Liver (tissue), 9 donors: ENCODE results near the gene OSBPL1A. TPM values are rescaled to one million over a fixed set of nuclear protein-coding genes. Genes with fewer than 3 reads are reported as not detected.

Experiments used
- DNase-seq: peaks from one replicate; pipeline ENCODE4 v3.0.0-alpha.2; 2017; ENCODE audit warnings: low spot score
- H3K27ac ChIP-seq, 2 donors: one replicate each; pipeline ENCODE4 v1.7.0; 2013; ENCODE audit warnings: inconsistent platforms in 2 of 2, low read length in 2 of 2, control low read depth in 1 of 2, low read depth in 1 of 2, mild to moderate bottlenecking in 1 of 2
- H3K27me3 ChIP-seq, 4 donors: one replicate each; pipeline versions ENCODE4 v1.6.1 to v1.7.0; 2013; ENCODE audit warnings: low read length in 3 of 4, inconsistent platforms in 1 of 4, mild to moderate bottlenecking in 1 of 4, moderate library complexity in 1 of 4; ENCODE audit not compliant: control insufficient read depth in 4 of 4, insufficient read depth in 4 of 4
- H3K36me3 ChIP-seq, 4 donors: one replicate each; pipeline versions ENCODE4 v1.6.1 to v1.7.0; 2013; ENCODE audit warnings: low read length in 3 of 4, mild to moderate bottlenecking in 3 of 4, low read depth in 1 of 4, moderate library complexity in 1 of 4; ENCODE audit not compliant: control insufficient read depth in 4 of 4, insufficient read depth in 3 of 4
- H3K4me1 ChIP-seq, 4 donors: one replicate each; pipeline versions ENCODE4 v1.6.1 to v1.7.0; 2013; ENCODE audit warnings: low read length in 3 of 4, mild to moderate bottlenecking in 3 of 4, moderate library complexity in 1 of 4; ENCODE audit not compliant: control insufficient read depth in 4 of 4, insufficient read depth in 4 of 4
- H3K4me3 ChIP-seq, 3 donors: one replicate each; pipeline versions ENCODE4 v1.6.1 to v1.7.0; 2013; ENCODE audit warnings: low read length in 3 of 3, control low read depth in 1 of 3, low read depth in 1 of 3, mild to moderate bottlenecking in 1 of 3
- H3K9ac ChIP-seq, 2 donors: one replicate each; pipeline ENCODE4 v1.7.0; 2013; ENCODE audit warnings: low read length in 2 of 2, mild to moderate bottlenecking in 2 of 2, moderate library complexity in 2 of 2, control low read depth in 1 of 2, low read depth in 1 of 2
- H3K9me3 ChIP-seq, 4 donors: one replicate each; pipeline versions ENCODE4 v1.6.1 to v1.7.0; 2013; ENCODE audit warnings: low read length in 3 of 4; ENCODE audit not compliant: control insufficient read depth in 4 of 4
- ATF3 ChIP-seq: IDR thresholded peaks from 2 replicates; pipeline ENCODE4 v1.6.1; 2016; ENCODE audit warnings: antibody characterized with exemption
- CTCF ChIP-seq: fragments of 150-350 bp; IDR thresholded peaks from 2 replicates; pipeline ENCODE4 v1.5.1; 2017; ENCODE audit warnings: improper control_type of control experiment, low read depth, low read length; ENCODE audit not compliant: missing input control
- FOXA1 ChIP-seq: IDR thresholded peaks from 2 replicates; pipeline ENCODE4 v1.6.1; 2016; ENCODE audit warnings: antibody characterized with exemption
- FOXA2 ChIP-seq: IDR thresholded peaks from 2 replicates; pipeline ENCODE4 v1.6.1; 2016; ENCODE audit warnings: antibody characterized with exemption
- GABPA ChIP-seq, 2 donors: IDR thresholded peaks in 1 of 2; conservative IDR thresholded peaks in 1 of 2; 2 replicates each; pipeline ENCODE4 v1.6.1; 2016; ENCODE audit warnings: antibody characterized with exemption in 2 of 2, mild to moderate bottlenecking in 1 of 2, moderate library complexity in 1 of 2
- HNF4A ChIP-seq, 2 donors: conservative IDR thresholded peaks; 2 replicates each; pipeline ENCODE4 v1.6.1; 2016; ENCODE audit warnings: antibody characterized with exemption in 2 of 2, mild to moderate bottlenecking in 2 of 2
- HNF4G ChIP-seq: IDR thresholded peaks from 2 replicates; pipeline ENCODE4 v1.6.1; 2016; ENCODE audit warnings: antibody characterized with exemption
- JUND ChIP-seq, 2 donors: IDR thresholded peaks; 2 replicates each; pipeline ENCODE4 v1.6.1; 2016; ENCODE audit warnings: antibody characterized with exemption in 2 of 2
- MAX ChIP-seq: IDR thresholded peaks from 2 replicates; pipeline ENCODE4 v1.6.1; 2016; ENCODE audit warnings: antibody characterized with exemption
- NR2F2 ChIP-seq: IDR thresholded peaks from 2 replicates; pipeline ENCODE4 v1.6.1; 2016; ENCODE audit warnings: antibody characterized with exemption
- RAD21 ChIP-seq, 2 donors: IDR thresholded peaks; 2 replicates each; pipeline ENCODE4 v1.6.1; 2016; ENCODE audit warnings: antibody characterized with exemption in 2 of 2, mild to moderate bottlenecking in 2 of 2
- SP1 ChIP-seq: IDR thresholded peaks from 2 replicates; pipeline ENCODE4 v1.6.1; 2018; ENCODE audit warnings: antibody characterized with exemption, mild to moderate bottlenecking
- TAF1 ChIP-seq: conservative IDR thresholded peaks from 2 replicates; pipeline ENCODE4 v1.6.1; 2016; ENCODE audit warnings: antibody characterized with exemption, mild to moderate bottlenecking
- YY1 ChIP-seq: IDR thresholded peaks from 2 replicates; pipeline ENCODE4 v1.6.1; 2016; ENCODE audit warnings: antibody characterized with exemption, mild to moderate bottlenecking
- whole genome bisulfite sequencing: extraction: QIAGEN DNeasy Blood & Tissue Kit; methylation state at CpG from one replicate; pipeline ENCODE4 v1.1.7; 2013; 5-methylcytosine and 5-hydroxymethylcytosine counted together
- polyA plus RNA-seq, 2 donors: library from polyadenylated mRNA; stranded (reverse) in 1 of 2; unstranded in 1 of 2; fragments of 200-250 nt in 1 of 2; fragments of >200 nt in 1 of 2; fragmentation: Nextera tagmentation in 1 of 2; extraction: Ambion mirVana in 1 of 2; gene quantifications; one replicate each; pipeline versions ENCODE4 v1.2.1 to v1.2.3, GENCODE V29; 2013 to 2015
- total RNA-seq, 2 donors: library from RNA; depleted of rRNA; stranded (reverse); fragments of >200 nt; gene quantifications; one replicate each; pipeline ENCODE4 v1.2.3, GENCODE V29; 2014
- donor health status: healthy.
- donor health status: healthy.
- donor health status: healthy.
- donor health status: healthy.
- donor health status: healthy.

The OSBPL1A gene
- total and polyA plus RNA-seq, 4 donors, result 5.4 to 12.6 (median 8.9) TPM

- TF ChIP-seq CTCF, result no peak
- no peak for TF ChIP-seq ATF3
- no peak for TF ChIP-seq SP1
- TF ChIP-seq NR2F2, result no peak
- TF ChIP-seq FOXA1, result no peak
- TF ChIP-seq HNF4G, result no peak
Observed at GRCh38 chr18:24262087-24262486, 135.5 kb downstream of the OSBPL1A start (continued).

- H3K36me3 ChIP-seq, result no peaks in the 10 kb centered on the region
- no peaks in the 10 kb centered on the region for H3K9me3 ChIP-seq
- no peak overlapping the region for H3K4me3 ChIP-seq
- no peak for DNase-seq
- H3K4me1 ChIP-seq, result no peaks in the 10 kb centered on the region
- TF ChIP-seq JUND (IDR thresholded peaks at IDR 0.05) (no peak), FOXA2 (no peak), SP1 (no peak), CTCF (no peak), MAX (no peak), TAF1 (no peak), HNF4A (conservative IDR thresholded peaks at IDR 0.05) (no peak), FOXA1 (no peak)
- WGBS, result 95% methylated on average over 6 of the region's 6 CpGs
- H3K27ac ChIP-seq, result no peak overlapping the region
- H3K9ac ChIP-seq, result no peak overlapping the region
- no peaks in the 10 kb centered on the region for H3K27me3 ChIP-seq
Observed at GRCh38 chr18:24259869-24260641, 137.6 kb downstream of the OSBPL1A start.

GRCh38 chr18:24254071-24254470 lies 143.6 kb downstream of the OSBPL1A start:
- H3K4me3 ChIP-seq, result no peak overlapping the region
- DNase-seq, result no peak
- H3K36me3 ChIP-seq, result no peaks in the 10 kb centered on the region
- H3K27me3 ChIP-seq, result no peaks in the 10 kb centered on the region
- no peaks in the 10 kb centered on the region for H3K4me1 ChIP-seq
- H3K27ac ChIP-seq, result no peak overlapping the region
- TF ChIP-seq MAX, result no peak
- TF ChIP-seq HNF4A (conservative IDR thresholded peaks at IDR 0.05), result no peak
- TF ChIP-seq CTCF, result no peak
- no peak for TF ChIP-seq TAF1
- no peak for TF ChIP-seq YY1
- no peak for TF ChIP-seq SP1
- no peak for TF ChIP-seq FOXA1
- TF ChIP-seq RAD21 (IDR thresholded peaks at IDR 0.05), result no peak
- no peak for TF ChIP-seq GABPA (IDR thresholded peaks at IDR 0.05 in 1 of 2, conservative IDR thresholded peaks at IDR 0.05 in 1 of 2)
- no peak overlapping the region for H3K9ac ChIP-seq
- 99% methylated on average over 1 of the region's 1 CpG for WGBS
- no peaks in the 10 kb centered on the region for H3K9me3 ChIP-seq
